Liver (tissue), 9 donors: ENCODE measurements around the gene TRIM46. TPM values are rescaled to one million over a fixed set of nuclear protein-coding genes. Genes with fewer than 3 reads are reported as not detected.

Experiments
- DNase-seq: peaks from one replicate; pipeline ENCODE4 v3.0.0-alpha.2; 2017; ENCODE audit warnings: low spot score
- H3K27ac ChIP-seq, 2 donors: one replicate each; pipeline ENCODE4 v1.7.0; 2013; ENCODE audit warnings: inconsistent platforms in 2 of 2, low read length in 2 of 2, control low read depth in 1 of 2, low read depth in 1 of 2, mild to moderate bottlenecking in 1 of 2
- H3K27me3 ChIP-seq, 4 donors: one replicate each; pipeline versions ENCODE4 v1.6.1 to v1.7.0; 2013; ENCODE audit warnings: low read length in 3 of 4, inconsistent platforms in 1 of 4, mild to moderate bottlenecking in 1 of 4, moderate library complexity in 1 of 4; ENCODE audit not compliant: control insufficient read depth in 4 of 4, insufficient read depth in 4 of 4
- H3K36me3 ChIP-seq, 4 donors: one replicate each; pipeline versions ENCODE4 v1.6.1 to v1.7.0; 2013; ENCODE audit warnings: low read length in 3 of 4, mild to moderate bottlenecking in 3 of 4, low read depth in 1 of 4, moderate library complexity in 1 of 4; ENCODE audit not compliant: control insufficient read depth in 4 of 4, insufficient read depth in 3 of 4
- H3K4me1 ChIP-seq, 4 donors: one replicate each; pipeline versions ENCODE4 v1.6.1 to v1.7.0; 2013; ENCODE audit warnings: low read length in 3 of 4, mild to moderate bottlenecking in 3 of 4, moderate library complexity in 1 of 4; ENCODE audit not compliant: control insufficient read depth in 4 of 4, insufficient read depth in 4 of 4
- H3K4me3 ChIP-seq, 3 donors: one replicate each; pipeline versions ENCODE4 v1.6.1 to v1.7.0; 2013; ENCODE audit warnings: low read length in 3 of 3, control low read depth in 1 of 3, low read depth in 1 of 3, mild to moderate bottlenecking in 1 of 3
- H3K9ac ChIP-seq, 2 donors: one replicate each; pipeline ENCODE4 v1.7.0; 2013; ENCODE audit warnings: low read length in 2 of 2, mild to moderate bottlenecking in 2 of 2, moderate library complexity in 2 of 2, control low read depth in 1 of 2, low read depth in 1 of 2
- H3K9me3 ChIP-seq, 4 donors: one replicate each; pipeline versions ENCODE4 v1.6.1 to v1.7.0; 2013; ENCODE audit warnings: low read length in 3 of 4; ENCODE audit not compliant: control insufficient read depth in 4 of 4
- ATF3 ChIP-seq: IDR thresholded peaks from 2 replicates; pipeline ENCODE4 v1.6.1; 2016; ENCODE audit warnings: antibody characterized with exemption
- CTCF ChIP-seq: fragments of 150-350 bp; IDR thresholded peaks from 2 replicates; pipeline ENCODE4 v1.5.1; 2017; ENCODE audit warnings: improper control_type of control experiment, low read depth, low read length; ENCODE audit not compliant: missing input control
- EGR1 ChIP-seq, 2 donors: IDR thresholded peaks; 2 replicates each; pipeline ENCODE4 v1.6.1; 2016 to 2018; ENCODE audit warnings: antibody characterized with exemption in 2 of 2, low read depth in 2 of 2
- FOXA1 ChIP-seq: IDR thresholded peaks from 2 replicates; pipeline ENCODE4 v1.6.1; 2016; ENCODE audit warnings: antibody characterized with exemption
- FOXA2 ChIP-seq: IDR thresholded peaks from 2 replicates; pipeline ENCODE4 v1.6.1; 2016; ENCODE audit warnings: antibody characterized with exemption
- GABPA ChIP-seq, 2 donors: IDR thresholded peaks in 1 of 2; conservative IDR thresholded peaks in 1 of 2; 2 replicates each; pipeline ENCODE4 v1.6.1; 2016; ENCODE audit warnings: antibody characterized with exemption in 2 of 2, mild to moderate bottlenecking in 1 of 2, moderate library complexity in 1 of 2
- HNF4A ChIP-seq, 2 donors: conservative IDR thresholded peaks; 2 replicates each; pipeline ENCODE4 v1.6.1; 2016; ENCODE audit warnings: antibody characterized with exemption in 2 of 2, mild to moderate bottlenecking in 2 of 2
- HNF4G ChIP-seq: IDR thresholded peaks from 2 replicates; pipeline ENCODE4 v1.6.1; 2016; ENCODE audit warnings: antibody characterized with exemption
- JUND ChIP-seq, 2 donors: IDR thresholded peaks; 2 replicates each; pipeline ENCODE4 v1.6.1; 2016; ENCODE audit warnings: antibody characterized with exemption in 2 of 2
- MAX ChIP-seq: IDR thresholded peaks from 2 replicates; pipeline ENCODE4 v1.6.1; 2016; ENCODE audit warnings: antibody characterized with exemption
- NR2F2 ChIP-seq: IDR thresholded peaks from 2 replicates; pipeline ENCODE4 v1.6.1; 2016; ENCODE audit warnings: antibody characterized with exemption
- RAD21 ChIP-seq, 2 donors: IDR thresholded peaks; 2 replicates each; pipeline ENCODE4 v1.6.1; 2016; ENCODE audit warnings: antibody characterized with exemption in 2 of 2, mild to moderate bottlenecking in 2 of 2
- REST ChIP-seq: IDR thresholded peaks from 2 replicates; pipeline ENCODE4 v1.6.1; 2016; ENCODE audit warnings: antibody characterized with exemption, mild to moderate bottlenecking
- RXRA ChIP-seq, 2 donors: IDR thresholded peaks; 2 replicates each; pipeline ENCODE4 v1.6.1; 2017 to 2018; ENCODE audit warnings: antibody characterized with exemption in 2 of 2, mild to moderate bottlenecking in 1 of 2
- SP1 ChIP-seq: IDR thresholded peaks from 2 replicates; pipeline ENCODE4 v1.6.1; 2018; ENCODE audit warnings: antibody characterized with exemption, mild to moderate bottlenecking
- TAF1 ChIP-seq: conservative IDR thresholded peaks from 2 replicates; pipeline ENCODE4 v1.6.1; 2016; ENCODE audit warnings: antibody characterized with exemption, mild to moderate bottlenecking
- YY1 ChIP-seq: IDR thresholded peaks from 2 replicates; pipeline ENCODE4 v1.6.1; 2016; ENCODE audit warnings: antibody characterized with exemption, mild to moderate bottlenecking
- ZBTB33 ChIP-seq: IDR thresholded peaks from 2 replicates; pipeline ENCODE4 v1.6.1; 2016; ENCODE audit warnings: antibody characterized with exemption
- WGBS: extraction: QIAGEN DNeasy Blood & Tissue Kit; methylation state at CpG from one replicate; pipeline ENCODE4 v1.1.7; 2013; 5-methylcytosine and 5-hydroxymethylcytosine counted together
- polyA plus RNA-seq, 2 donors: library from polyadenylated mRNA; stranded (reverse) in 1 of 2; unstranded in 1 of 2; fragments of 200-250 nt in 1 of 2; fragments of >200 nt in 1 of 2; fragmentation: Nextera tagmentation in 1 of 2; extraction: Ambion mirVana in 1 of 2; gene quantifications; one replicate each; pipeline versions ENCODE4 v1.2.1 to v1.2.3, GENCODE V29; 2013 to 2015
- total RNA-seq, 2 donors: library from RNA; depleted of rRNA; stranded (reverse); fragments of >200 nt; gene quantifications; one replicate each; pipeline ENCODE4 v1.2.3, GENCODE V29; 2014
- donor health status: healthy.
- donor health status: healthy.
- donor health status: healthy.
- donor health status: healthy.
- donor health status: healthy.

Gene TRIM46
- total and polyA plus RNA-seq, 4 donors, result 0.07 to 0.17 (median 0.13) TPM

GRCh38 chr1:155135415-155136028, 38.1 kb upstream of the TRIM46 start, which contains the start of gene SLC50A1:
Gene SLC50A1 (plus strand): TSS chr1:155135852. CDS start chr1:155135912, 60 bp downstream.
- Histone ChIP-seq H3K27ac (peak within 1 kb of the TSS; percentile 99), H3K9me3 (no peaks in the 10 kb centered on the region), H3K9ac (peak within 1 kb of the TSS; percentile 87 to 95), H3K36me3 (peaks cover 8 to 25% (median 16%) of the 10 kb centered on the region in 4 donors), H3K27me3 (no peaks in the 10 kb centered on the region), H3K4me1 (peaks cover 0 to 67% (median 43%) of the 10 kb centered on the region in 4 donors), H3K4me3 (peak within 1 kb of the TSS; percentile 28 to 66 (median 34))
- peak; percentile 95 for DNase-seq
- under 1% methylated on average over 52 of the region's 52 CpGs for WGBS
- TF ChIP-seq TAF1 (peak; percentile 30), GABPA (IDR thresholded peaks at IDR 0.05 in 1 of 2, conservative IDR thresholded peaks at IDR 0.05 in 1 of 2) (peak; percentile 64 to 88), NR2F2 (no peak), JUND (IDR thresholded peaks at IDR 0.05) (no peak), SP1 (no peak), REST (peak; percentile 29), CTCF (peak; percentile 52), ZBTB33 (peak; percentile 58), ATF3 (peak; percentile 4), YY1 (peak; percentile 77), EGR1 (IDR thresholded peaks at IDR 0.05; ENCODE audit: low read depth in 2 of 2) (peak; percentile 82 to 88), HNF4A (conservative IDR thresholded peaks at IDR 0.05) (no peak), FOXA2 (no peak), MAX (peak; percentile 14), RAD21 (IDR thresholded peaks at IDR 0.05) (peak in 1 of 2 donors; percentile 27), FOXA1 (no peak), RXRA (IDR thresholded peaks at IDR 0.05) (peak; percentile 0 to 9), HNF4G (no peak)
